NB4 (cell line): ENCODE data around the gene NRXN3.

Source experiments
- MYC ChIP-seq: IDR thresholded peaks from 2 replicates; pipeline ENCODE4 v1.6.1; 2011; ENCODE audit warnings: low read depth, low read length
- POLR2A ChIP-seq: IDR thresholded peaks from 2 replicates; pipeline ENCODE4 v1.6.1; 2011; ENCODE audit warnings: mild to moderate bottlenecking; ENCODE audit not compliant: insufficient read length; ENCODE audit errors: extremely low read depth
- TF ChIP-seq, protein P1 (sequence below): IDR thresholded peaks from one replicate; pipeline ENCODE4 v1.5.1; 2012; ENCODE audit warnings: low read depth, low read length

GRCh38 chr14:79493081-79493645, 1323.0 kb downstream of the NRXN3 start:
- no peak for TF ChIP-seq POLR2A
- TF ChIP-seq, protein P1, sequence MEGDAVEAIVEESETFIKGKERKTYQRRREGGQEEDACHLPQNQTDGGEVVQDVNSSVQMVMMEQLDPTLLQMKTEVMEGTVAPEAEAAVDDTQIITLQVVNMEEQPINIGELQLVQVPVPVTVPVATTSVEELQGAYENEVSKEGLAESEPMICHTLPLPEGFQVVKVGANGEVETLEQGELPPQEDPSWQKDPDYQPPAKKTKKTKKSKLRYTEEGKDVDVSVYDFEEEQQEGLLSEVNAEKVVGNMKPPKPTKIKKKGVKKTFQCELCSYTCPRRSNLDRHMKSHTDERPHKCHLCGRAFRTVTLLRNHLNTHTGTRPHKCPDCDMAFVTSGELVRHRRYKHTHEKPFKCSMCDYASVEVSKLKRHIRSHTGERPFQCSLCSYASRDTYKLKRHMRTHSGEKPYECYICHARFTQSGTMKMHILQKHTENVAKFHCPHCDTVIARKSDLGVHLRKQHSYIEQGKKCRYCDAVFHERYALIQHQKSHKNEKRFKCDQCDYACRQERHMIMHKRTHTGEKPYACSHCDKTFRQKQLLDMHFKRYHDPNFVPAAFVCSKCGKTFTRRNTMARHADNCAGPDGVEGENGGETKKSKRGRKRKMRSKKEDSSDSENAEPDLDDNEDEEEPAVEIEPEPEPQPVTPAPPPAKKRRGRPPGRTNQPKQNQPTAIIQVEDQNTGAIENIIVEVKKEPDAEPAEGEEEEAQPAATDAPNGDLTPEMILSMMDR = no peak
- no peak for TF ChIP-seq MYC
